PC-9 (cell line): ENCODE results near the gene OR2M2. TPM values are rescaled to one million over a fixed set of nuclear protein-coding genes. Genes with fewer than 3 reads are reported as not detected.

Experiments used
- BruUV-seq: library from RNA; stranded (reverse); fragments of 400-500 nt; replicated peaks from 2 replicates; lab custom pipeline; 2021; lab: Mats Ljungman, UMichigan
- CTCF ChIA-PET: fragments of 300-600 bp; sonication (Branson Sonifier 250); formaldehyde crosslinking; loops from one replicate; lab custom pipeline; 2022; ENCODE audit warnings: antibody characterized with exemption; lab: Charles Lee
- POLR2A ChIA-PET: fragments of 300-600 bp; sonication (Branson Sonifier 250); formaldehyde crosslinking; loops from one replicate; lab custom pipeline; 2022; ENCODE audit warnings: antibody characterized with exemption; ENCODE audit not compliant: unreplicated experiment; lab: Charles Lee
- DNase-seq, 2 experiments: peaks; one replicate each; pipeline versions ENCODE4 v3.0.0 to v3.0.0-alpha.2; 2015 to 2022; ENCODE audit warnings: mixed read lengths in 1 of 2
- H2AFZ ChIP-seq: fragments of 200-600 bp; sonication (generic); 2 replicates; pipeline ENCODE4 v1.8.1; 2017; ENCODE audit warnings: antibody characterized with exemption
- H3F3A ChIP-seq: fragments of 200-600 bp; sonication (generic); 2 replicates; pipeline ENCODE4 v1.8.1; 2017; ENCODE audit warnings: antibody characterized with exemption, mild to moderate bottlenecking, low read depth; ENCODE audit not compliant: insufficient read depth
- H3K27ac ChIP-seq: fragments of 200-600 bp; sonication (generic); 2 replicates; pipeline ENCODE4 v1.6.1; 2016; ENCODE audit warnings: mixed run types
- H3K27me3 ChIP-seq: fragments of 200-600 bp; sonication (generic); 2 replicates; pipeline ENCODE4 v1.6.1; 2016; ENCODE audit warnings: low read depth, mixed run types; ENCODE audit not compliant: insufficient read depth
- H3K36me3 ChIP-seq: fragments of 200-600 bp; sonication (generic); 2 replicates; pipeline ENCODE4 v1.6.1; 2016; ENCODE audit warnings: low read depth, mixed run types
- H3K4me1 ChIP-seq: fragments of 200-600 bp; sonication (generic); replicated peaks from 2 replicates; pipeline ENCODE4 v1.6.1; 2016; ENCODE audit warnings: mixed run types; ENCODE audit not compliant: insufficient read depth
- H3K4me2 ChIP-seq: fragments of 200-600 bp; sonication (generic); 2 replicates; pipeline ENCODE4 v1.6.1; 2017; ENCODE audit warnings: mixed run types
- H3K4me3 ChIP-seq: fragments of 200-600 bp; sonication (generic); 2 replicates; pipeline ENCODE4 v1.6.1; 2016; ENCODE audit warnings: mixed run types
- H3K79me2 ChIP-seq: fragments of 200-600 bp; sonication (generic); 2 replicates; pipeline ENCODE4 v1.6.1; 2017; ENCODE audit warnings: low read depth, mixed run types
- H3K9me2 ChIP-seq: fragments of 200-600 bp; sonication (generic); 2 replicates; pipeline ENCODE4 v1.8.1; 2017; ENCODE audit warnings: mild to moderate bottlenecking; ENCODE audit not compliant: insufficient read depth
- H3K9me3 ChIP-seq: fragments of 200-600 bp; sonication (generic); 2 replicates; pipeline ENCODE4 v1.8.1; 2016; ENCODE audit warnings: low read depth; ENCODE audit not compliant: insufficient read depth
- H4K20me1 ChIP-seq: fragments of 200-600 bp; sonication (generic); 2 replicates; pipeline ENCODE4 v1.8.1; 2017; ENCODE audit not compliant: insufficient read depth
- CTCF ChIP-seq: fragments of 200-600 bp; sonication (generic); conservative IDR thresholded peaks from 2 replicates; pipeline ENCODE4 v1.6.1; 2017; ENCODE audit warnings: mixed run types, antibody characterized with exemption, mild to moderate bottlenecking, moderate library complexity
- EZH2 ChIP-seq: fragments of 200-600 bp; sonication (generic); IDR thresholded peaks from 2 replicates; pipeline ENCODE4 v1.8.0; 2017; ENCODE audit warnings: antibody characterized with exemption, low read depth
- intact Hi-C: fragments of 100-400 bp; cut with micrococcal nuclease; formaldehyde crosslinking; loops from one replicate; pipeline ENCODE4 v1.10.0; 2022; ENCODE audit not compliant: unreplicated experiment
- total RNA-seq: library from RNA; stranded (reverse); gene quantifications from 2 replicates; pipeline ENCODE4 v1.2.3, GENCODE V29; 2021

OR2M2 gene
- total RNA-seq, 1 experiment from 2014 or later = not detected

- H3K9me2 ChIP-seq = no peaks in the 10 kb centered on the region
- intact Hi-C loops = no loop called here
- no peaks in the 10 kb centered on the region for H3K9me3 ChIP-seq
- no peaks in the 10 kb centered on the region for H3K36me3 ChIP-seq
- H3F3A ChIP-seq = no peaks in the 10 kb centered on the region
- H3K27ac ChIP-seq = no peak overlapping the region
- no peak overlapping the region for H2AFZ ChIP-seq
- H4K20me1 ChIP-seq = no peaks in the 10 kb centered on the region
- no TSS peak for BruUV-seq
- TF ChIP-seq EZH2 (no peak), CTCF (no peak)
- H3K27me3 ChIP-seq = no peaks in the 10 kb centered on the region
- no peak for DNase-seq
- H3K79me2 ChIP-seq = no peaks in the 10 kb centered on the region
- POLR2A ChIA-PET = no interaction called here
- no peak overlapping the region for H3K4me2 ChIP-seq
- CTCF ChIA-PET = no interaction called here
- H3K4me3 ChIP-seq = no peak overlapping the region
- no peaks in the 10 kb centered on the region for H3K4me1 ChIP-seq
These were observed 10.6 kb upstream of the OR2M2 start for GRCh38 chr1:248164031-248164430.

GRCh38 chr1:248165186-248165585 lies 9.4 kb upstream of the OR2M2 start:
- ChIA-PET POLR2A (no interaction called here), CTCF (no interaction called here)
- no peaks in the 10 kb centered on the region for H4K20me1 ChIP-seq
- no peak for DNase-seq
- H3K36me3 ChIP-seq = no peaks in the 10 kb centered on the region
- H3K9me2 ChIP-seq = no peaks in the 10 kb centered on the region
- no peak overlapping the region for H2AFZ ChIP-seq
- H3K27ac ChIP-seq = no peak overlapping the region
- H3K4me3 ChIP-seq = no peak overlapping the region
- H3K4me1 ChIP-seq = no peaks in the 10 kb centered on the region
- H3K9me3 ChIP-seq = no peaks in the 10 kb centered on the region
- BruUV-seq = no TSS peak
- no peak overlapping the region for H3K4me2 ChIP-seq
- intact Hi-C loops = no loop called here
- no peaks in the 10 kb centered on the region for H3K79me2 ChIP-seq
- no peaks in the 10 kb centered on the region for H3K27me3 ChIP-seq
- TF ChIP-seq EZH2 (no peak), CTCF (no peak)
- no peaks in the 10 kb centered on the region for H3F3A ChIP-seq

DNA sequence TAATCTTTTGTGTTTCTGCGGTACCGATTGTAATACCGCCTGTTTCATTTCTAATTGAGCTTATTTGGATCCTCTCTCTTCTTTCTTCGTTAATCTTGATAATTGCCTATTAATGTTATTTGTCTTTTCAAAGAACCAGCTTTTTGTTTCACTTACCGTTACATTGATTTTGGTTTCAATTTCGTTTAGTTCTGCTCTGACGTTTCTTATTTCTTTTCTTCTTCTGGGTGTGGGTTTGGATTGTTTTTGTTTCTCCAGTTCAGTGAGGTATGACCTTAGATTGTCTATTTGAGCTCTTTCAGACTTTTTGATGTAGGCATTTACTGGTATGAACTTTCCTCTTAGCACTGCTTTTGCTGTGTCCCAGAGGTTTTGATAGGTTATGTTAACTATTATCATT lies 9.4 kb downstream of the OR2M2 start:
- ChIA-PET POLR2A (no interaction called here), CTCF (no interaction called here)
- H3K36me3 ChIP-seq = no peaks in the 10 kb centered on the region
- DNase-seq = no peak
- H3K27ac ChIP-seq = no peak overlapping the region
- no peaks in the 10 kb centered on the region for H3K27me3 ChIP-seq
- no peaks in the 10 kb centered on the region for H3K79me2 ChIP-seq
- H3F3A ChIP-seq = no peaks in the 10 kb centered on the region
- intact Hi-C loops = no loop called here
- H3K4me3 ChIP-seq = no peak overlapping the region
- H3K9me3 ChIP-seq = no peaks in the 10 kb centered on the region
- H3K4me1 ChIP-seq = no peaks in the 10 kb centered on the region
- TF ChIP-seq CTCF = no peak
- TF ChIP-seq EZH2 = no peak
- no peaks in the 10 kb centered on the region for H4K20me1 ChIP-seq
- H3K4me2 ChIP-seq = no peak overlapping the region
- H2AFZ ChIP-seq = no peak overlapping the region
- no TSS peak for BruUV-seq
- no peaks in the 10 kb centered on the region for H3K9me2 ChIP-seq
